OCI-LY1 (cell line): ENCODE data around the gene ROBO1.

Experiments used
- H2AFZ ChIP-seq: fragments of 200-600 bp; sonication (generic), shearing (Covaris generic); 2 replicates; pipeline ENCODE4 v1.6.0; 2014; ENCODE audit warnings: antibody characterized with exemption, mild to moderate bottlenecking, low read length
- H3F3A ChIP-seq: fragments of 200-600 bp; sonication (generic), shearing (Covaris generic); 2 replicates; pipeline ENCODE4 v1.6.0; 2014; ENCODE audit warnings: mild to moderate bottlenecking, antibody characterized with exemption, low read length, moderate library complexity; ENCODE audit not compliant: insufficient read depth
- H3K27ac ChIP-seq: fragments of 200-600 bp; sonication (generic); 2 replicates; pipeline ENCODE4 v1.5.1; 2014; ENCODE audit warnings: low read length, mixed run types, mild to moderate bottlenecking, low read depth; ENCODE audit not compliant: poor library complexity, severe bottlenecking
- H3K27me3 ChIP-seq: fragments of 200-600 bp; sonication (generic); 2 replicates; pipeline ENCODE4 v1.6.0; 2014; ENCODE audit warnings: antibody characterized with exemption, mild to moderate bottlenecking, low read length, moderate library complexity; ENCODE audit not compliant: insufficient read depth
- H3K36me3 ChIP-seq: fragments of 200-600 bp; sonication (generic); 2 replicates; pipeline ENCODE4 v1.6.1; 2014; ENCODE audit warnings: mild to moderate bottlenecking, antibody characterized with exemption, low read length, moderate library complexity, mixed read lengths; ENCODE audit not compliant: insufficient read depth
- H3K4me1 ChIP-seq: fragments of 200-600 bp; sonication (generic); 2 replicates; pipeline ENCODE4 v1.5.1; 2014; ENCODE audit warnings: mild to moderate bottlenecking, low read length, moderate library complexity; ENCODE audit not compliant: insufficient read depth, severe bottlenecking
- H3K4me2 ChIP-seq: fragments of 200-600 bp; sonication (generic), shearing (Covaris generic); 2 replicates; pipeline ENCODE4 v1.6.1; 2014; ENCODE audit warnings: low read length
- H3K4me3 ChIP-seq: fragments of 200-600 bp; sonication (generic); 2 replicates; pipeline ENCODE4 v1.5.1; 2014; ENCODE audit warnings: low read length, low read depth, mild to moderate bottlenecking, mixed read lengths; ENCODE audit not compliant: poor library complexity, severe bottlenecking
- H3K79me2 ChIP-seq: fragments of 200-600 bp; shearing (Covaris generic); 2 replicates; pipeline ENCODE4 v1.6.1; 2016; ENCODE audit warnings: mixed run types, low read length, mixed read lengths; ENCODE audit not compliant: insufficient read depth
- H3K9ac ChIP-seq: fragments of 200-600 bp; sonication (generic), shearing (Covaris generic); 2 replicates; pipeline ENCODE4 v1.6.1; 2014; ENCODE audit warnings: mild to moderate bottlenecking, low read length, mixed read lengths
- H3K9me2 ChIP-seq: fragments of 200-600 bp; sonication (generic), shearing (Covaris generic); 2 replicates; pipeline ENCODE4 v1.6.1; 2014; ENCODE audit warnings: low read depth, mild to moderate bottlenecking, low read length, mixed read lengths
- H3K9me3 ChIP-seq: fragments of 200-600 bp; shearing (Covaris generic); 2 replicates; pipeline ENCODE4 v1.6.1; 2014; ENCODE audit warnings: low read length, mixed read lengths
- H4K20me1 ChIP-seq: fragments of 200-600 bp; sonication (generic), shearing (Covaris generic); 2 replicates; pipeline ENCODE4 v1.6.0; 2016; ENCODE audit warnings: mild to moderate bottlenecking, low read length; ENCODE audit not compliant: insufficient read depth
- EZH2 ChIP-seq: fragments of 200-600 bp; sonication (generic), shearing (Covaris generic); IDR thresholded peaks from 2 replicates; pipeline ENCODE4 v1.8.0; 2017; ENCODE audit warnings: borderline replicate concordance, mixed run types, mild to moderate bottlenecking, antibody characterized with exemption, low read length, moderate library complexity, mixed read lengths
- TF ChIP-seq, protein P1 (sequence below): fragments of 200-600 bp; sonication (generic), shearing (Covaris generic); IDR thresholded peaks from 2 replicates; pipeline ENCODE4 v1.5.1; 2017; ENCODE audit warnings: mild to moderate bottlenecking, antibody characterized with exemption, low read length, moderate library complexity, mixed read lengths

ROBO1 gene

DNA sequence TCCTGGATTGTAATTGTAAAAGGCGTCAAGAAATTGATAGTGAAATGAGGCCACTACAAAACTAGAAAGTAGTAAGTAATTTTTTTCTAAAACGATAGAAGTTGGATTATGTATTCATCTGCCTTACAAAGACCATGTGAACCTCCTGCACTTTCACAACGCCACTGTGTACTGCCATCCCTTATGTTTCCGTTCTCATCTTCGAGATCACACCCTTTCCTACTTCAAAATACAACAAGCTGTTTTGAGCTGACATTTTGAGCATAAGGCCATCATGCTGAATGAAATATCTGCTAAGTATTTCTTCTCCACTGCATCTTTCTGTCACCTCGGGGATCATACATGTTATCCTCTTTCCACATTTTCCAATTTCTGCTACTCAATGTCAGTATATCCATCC is 885.5 kb downstream of the ROBO1 start:
- no peaks in the 10 kb centered on the region for H3K27me3 ChIP-seq
- H3K79me2 ChIP-seq: no peaks in the 10 kb centered on the region
- H3K4me3 ChIP-seq: no peak overlapping the region
- no peak overlapping the region for H3K4me2 ChIP-seq
- H3K9me3 ChIP-seq: no peaks in the 10 kb centered on the region
- no peaks in the 10 kb centered on the region for H3K4me1 ChIP-seq
- H3K9ac ChIP-seq: no peak overlapping the region
- H2AFZ ChIP-seq: no peak overlapping the region
- no peaks in the 10 kb centered on the region for H4K20me1 ChIP-seq
- H3K9me2 ChIP-seq: no peaks in the 10 kb centered on the region
- H3K27ac ChIP-seq: no peak overlapping the region
- no peaks in the 10 kb centered on the region for H3K36me3 ChIP-seq
- TF ChIP-seq, protein P1, sequence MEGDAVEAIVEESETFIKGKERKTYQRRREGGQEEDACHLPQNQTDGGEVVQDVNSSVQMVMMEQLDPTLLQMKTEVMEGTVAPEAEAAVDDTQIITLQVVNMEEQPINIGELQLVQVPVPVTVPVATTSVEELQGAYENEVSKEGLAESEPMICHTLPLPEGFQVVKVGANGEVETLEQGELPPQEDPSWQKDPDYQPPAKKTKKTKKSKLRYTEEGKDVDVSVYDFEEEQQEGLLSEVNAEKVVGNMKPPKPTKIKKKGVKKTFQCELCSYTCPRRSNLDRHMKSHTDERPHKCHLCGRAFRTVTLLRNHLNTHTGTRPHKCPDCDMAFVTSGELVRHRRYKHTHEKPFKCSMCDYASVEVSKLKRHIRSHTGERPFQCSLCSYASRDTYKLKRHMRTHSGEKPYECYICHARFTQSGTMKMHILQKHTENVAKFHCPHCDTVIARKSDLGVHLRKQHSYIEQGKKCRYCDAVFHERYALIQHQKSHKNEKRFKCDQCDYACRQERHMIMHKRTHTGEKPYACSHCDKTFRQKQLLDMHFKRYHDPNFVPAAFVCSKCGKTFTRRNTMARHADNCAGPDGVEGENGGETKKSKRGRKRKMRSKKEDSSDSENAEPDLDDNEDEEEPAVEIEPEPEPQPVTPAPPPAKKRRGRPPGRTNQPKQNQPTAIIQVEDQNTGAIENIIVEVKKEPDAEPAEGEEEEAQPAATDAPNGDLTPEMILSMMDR: no peak
- TF ChIP-seq EZH2: no peak
- no peaks in the 10 kb centered on the region for H3F3A ChIP-seq

DNA sequence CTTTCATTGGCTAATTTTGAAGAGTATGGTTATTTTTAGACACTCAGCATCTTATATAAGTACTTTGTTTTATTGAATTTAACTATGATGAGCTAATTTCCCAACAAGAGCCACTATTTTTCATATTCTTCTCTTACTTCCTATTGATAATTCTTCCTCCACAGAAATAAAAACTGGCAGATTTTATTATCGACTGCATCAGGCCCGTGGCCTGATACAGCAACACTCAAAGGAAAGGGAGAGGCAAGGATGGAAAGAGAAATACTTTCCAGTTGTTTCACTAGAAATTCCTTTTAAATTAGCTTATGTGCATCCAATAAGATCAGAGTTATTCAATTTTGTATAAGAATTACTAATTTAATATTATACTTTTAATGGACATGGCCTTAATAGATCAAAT is 886.3 kb downstream of the ROBO1 start:
- no peak overlapping the region for H3K9ac ChIP-seq
- H3K4me1 ChIP-seq: no peaks in the 10 kb centered on the region
- TF ChIP-seq, protein P1: no peak
- TF ChIP-seq EZH2: no peak
- no peak overlapping the region for H3K4me2 ChIP-seq
- H3K27me3 ChIP-seq: no peaks in the 10 kb centered on the region
- H3K4me3 ChIP-seq: no peak overlapping the region
- H3K79me2 ChIP-seq: no peaks in the 10 kb centered on the region
- no peaks in the 10 kb centered on the region for H3K9me3 ChIP-seq
- no peak overlapping the region for H2AFZ ChIP-seq
- H3K27ac ChIP-seq: no peak overlapping the region
- no peaks in the 10 kb centered on the region for H3K9me2 ChIP-seq
- H3F3A ChIP-seq: no peaks in the 10 kb centered on the region
- no peaks in the 10 kb centered on the region for H3K36me3 ChIP-seq
- no peaks in the 10 kb centered on the region for H4K20me1 ChIP-seq

DNA sequence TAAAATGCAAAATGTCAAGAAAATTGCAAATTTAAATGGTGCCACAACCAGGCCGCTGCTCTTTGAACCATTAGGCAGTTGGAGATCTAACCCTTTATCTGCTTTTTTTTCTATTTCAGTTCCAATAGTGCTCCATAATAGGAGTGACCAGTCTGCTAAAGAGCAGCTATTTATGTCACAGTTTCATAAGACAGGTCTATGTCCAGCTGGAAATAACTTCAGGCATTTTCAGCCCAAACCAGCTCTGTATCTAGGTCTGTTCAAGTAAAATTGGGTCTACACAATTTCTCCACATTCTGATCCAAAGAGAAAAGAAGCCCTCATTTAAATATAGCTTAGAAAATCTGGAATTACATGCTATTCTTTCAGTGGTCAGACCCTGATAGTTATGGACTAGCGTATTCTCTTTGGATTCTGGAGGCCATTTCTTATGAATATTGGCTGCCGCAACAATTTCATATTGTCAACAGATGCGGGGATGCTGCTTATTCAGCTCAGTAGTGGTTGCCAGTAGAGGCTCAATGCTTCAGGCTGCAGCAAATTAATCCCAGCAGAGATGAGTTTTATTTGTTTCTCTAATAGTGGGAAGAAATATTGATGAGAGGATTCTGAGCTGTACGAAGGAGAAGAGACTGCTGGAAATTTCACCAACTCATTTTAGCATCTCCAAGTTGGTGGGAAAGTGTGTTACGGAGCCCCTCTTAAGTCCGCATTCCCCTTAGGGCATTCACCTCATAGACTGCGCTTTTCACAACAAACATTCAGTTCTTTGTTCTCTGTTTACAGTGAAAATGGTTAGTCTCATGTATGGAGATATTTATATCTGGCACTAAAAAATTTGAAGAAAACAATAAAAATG is 887.0 kb downstream of the ROBO1 start:
- H3K27me3 ChIP-seq: no peaks in the 10 kb centered on the region

More for the DNA sequence above, 887.0 kb downstream of the ROBO1 start:
- Histone ChIP-seq H3K36me3 (no peaks in the 10 kb centered on the region), H3K9me2 (no peaks in the 10 kb centered on the region), H2AFZ (no peak overlapping the region), H3K9me3 (no peaks in the 10 kb centered on the region), H3K27ac (no peak overlapping the region), H4K20me1 (no peaks in the 10 kb centered on the region), H3K4me1 (no peaks in the 10 kb centered on the region), H3K9ac (no peak overlapping the region), H3K4me2 (no peak overlapping the region), H3K79me2 (no peaks in the 10 kb centered on the region), H3F3A (no peaks in the 10 kb centered on the region), H3K4me3 (no peak overlapping the region)
- no peak for TF ChIP-seq EZH2
- TF ChIP-seq, protein P1: no peak
